KMS-11 (cell line): Measurements from ENCODE around the gene FOCAD.

Source experiments
- H2AFZ ChIP-seq: fragments of 200-600 bp; sonication (generic); 2 replicates; pipeline ENCODE4 v1.6.1; 2016; ENCODE audit warnings: antibody characterized with exemption, mixed run types, low read depth
- H3K27ac ChIP-seq: fragments of 200-600 bp; sonication (generic); 2 replicates; pipeline ENCODE4 v1.6.1; 2016; ENCODE audit warnings: mild to moderate bottlenecking, mixed run types
- H3K27me3 ChIP-seq: fragments of 200-600 bp; sonication (generic); 2 replicates; pipeline ENCODE4 v1.6.1; 2017; ENCODE audit warnings: mild to moderate bottlenecking, low read depth, mixed run types, moderate library complexity; ENCODE audit not compliant: insufficient read depth
- H3K36me3 ChIP-seq: fragments of 200-600 bp; sonication (generic); 2 replicates; pipeline ENCODE4 v1.6.1; 2017; ENCODE audit warnings: mild to moderate bottlenecking, mixed run types; ENCODE audit not compliant: insufficient read depth
- H3K4me1 ChIP-seq: fragments of 200-600 bp; sonication (generic); 2 replicates; pipeline ENCODE4 v1.6.1; 2016; ENCODE audit warnings: mild to moderate bottlenecking, low read depth, mixed run types; ENCODE audit not compliant: poor library complexity, severe bottlenecking
- H3K4me2 ChIP-seq: fragments of 200-600 bp; sonication (generic); 2 replicates; pipeline ENCODE4 v1.7.0; 2016; ENCODE audit warnings: mild to moderate bottlenecking, mixed run types
- H3K4me3 ChIP-seq: fragments of 200-600 bp; sonication (generic); IDR thresholded peaks from 2 replicates; pipeline ENCODE4 v1.6.1; 2017; ENCODE audit warnings: low read depth, low read length, mixed read lengths; ENCODE audit not compliant: insufficient read depth
- H3K79me2 ChIP-seq: fragments of 200-600 bp; sonication (generic); 2 replicates; pipeline ENCODE4 v1.6.1; 2016; ENCODE audit warnings: low read depth, mixed run types; ENCODE audit not compliant: insufficient read depth
- H3K9ac ChIP-seq: fragments of 200-600 bp; sonication (generic); 2 replicates; pipeline ENCODE4 v1.6.1; 2016; ENCODE audit warnings: mild to moderate bottlenecking, mixed run types
- H4K20me1 ChIP-seq: fragments of 200-600 bp; sonication (generic); 2 replicates; pipeline ENCODE4 v1.6.1; 2016; ENCODE audit warnings: mild to moderate bottlenecking, mixed run types; ENCODE audit not compliant: insufficient read depth
- TF ChIP-seq, protein P1 (sequence below): fragments of 200-600 bp; sonication (generic); conservative IDR thresholded peaks from 2 replicates; pipeline ENCODE4 v1.6.1; 2017; ENCODE audit warnings: low read depth, mild to moderate bottlenecking, antibody characterized with exemption, low read length, moderate library complexity, mixed read lengths

Gene FOCAD

DNA sequence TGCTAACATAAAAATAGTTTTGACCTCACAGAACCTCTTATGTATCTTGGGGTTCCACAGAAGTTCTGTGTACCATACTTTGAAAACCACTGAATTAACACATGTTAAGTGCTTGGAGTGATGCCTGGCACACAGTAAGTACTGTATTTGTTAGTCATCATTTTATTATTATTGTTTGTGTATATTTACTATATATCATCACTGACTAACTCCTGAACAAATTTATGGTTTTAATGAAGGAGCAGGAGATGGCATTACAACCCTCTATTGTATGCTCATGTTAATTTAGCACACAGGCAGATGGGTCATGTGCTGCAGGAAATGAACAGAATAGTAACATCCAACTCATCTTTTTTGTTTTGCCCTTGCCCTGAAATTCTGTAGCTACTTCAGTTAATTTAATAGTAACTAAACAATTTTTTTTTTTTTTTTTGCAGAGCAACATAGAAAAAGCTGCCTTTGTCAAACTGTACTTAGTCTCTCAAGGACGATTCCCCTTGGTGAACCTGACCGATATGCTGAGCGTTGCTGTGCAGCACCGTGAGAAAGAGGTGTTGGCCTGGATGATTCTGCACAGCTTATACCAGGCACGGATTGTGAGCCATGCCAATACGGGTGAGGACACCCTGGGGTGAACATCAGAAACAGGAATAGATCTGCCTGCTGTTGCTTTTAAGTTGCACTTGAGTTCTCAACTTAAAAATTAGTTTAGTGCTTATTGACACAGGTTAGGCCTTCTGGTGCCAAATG, 302.0 kb downstream of the FOCAD start:
- Histone ChIP-seq H2AFZ (no peak overlapping the region), H3K9ac (no peak overlapping the region), H3K4me3 (no peak overlapping the region), H3K27me3 (no peaks in the 10 kb centered on the region), H3K4me2 (no peak overlapping the region), H3K27ac (no peak overlapping the region), H3K79me2 (no peaks in the 10 kb centered on the region), H3K36me3 (no peaks in the 10 kb centered on the region), H4K20me1 (no peaks in the 10 kb centered on the region), H3K4me1 (no peaks in the 10 kb centered on the region)
- TF ChIP-seq, protein P1, sequence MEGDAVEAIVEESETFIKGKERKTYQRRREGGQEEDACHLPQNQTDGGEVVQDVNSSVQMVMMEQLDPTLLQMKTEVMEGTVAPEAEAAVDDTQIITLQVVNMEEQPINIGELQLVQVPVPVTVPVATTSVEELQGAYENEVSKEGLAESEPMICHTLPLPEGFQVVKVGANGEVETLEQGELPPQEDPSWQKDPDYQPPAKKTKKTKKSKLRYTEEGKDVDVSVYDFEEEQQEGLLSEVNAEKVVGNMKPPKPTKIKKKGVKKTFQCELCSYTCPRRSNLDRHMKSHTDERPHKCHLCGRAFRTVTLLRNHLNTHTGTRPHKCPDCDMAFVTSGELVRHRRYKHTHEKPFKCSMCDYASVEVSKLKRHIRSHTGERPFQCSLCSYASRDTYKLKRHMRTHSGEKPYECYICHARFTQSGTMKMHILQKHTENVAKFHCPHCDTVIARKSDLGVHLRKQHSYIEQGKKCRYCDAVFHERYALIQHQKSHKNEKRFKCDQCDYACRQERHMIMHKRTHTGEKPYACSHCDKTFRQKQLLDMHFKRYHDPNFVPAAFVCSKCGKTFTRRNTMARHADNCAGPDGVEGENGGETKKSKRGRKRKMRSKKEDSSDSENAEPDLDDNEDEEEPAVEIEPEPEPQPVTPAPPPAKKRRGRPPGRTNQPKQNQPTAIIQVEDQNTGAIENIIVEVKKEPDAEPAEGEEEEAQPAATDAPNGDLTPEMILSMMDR = no peak

DNA sequence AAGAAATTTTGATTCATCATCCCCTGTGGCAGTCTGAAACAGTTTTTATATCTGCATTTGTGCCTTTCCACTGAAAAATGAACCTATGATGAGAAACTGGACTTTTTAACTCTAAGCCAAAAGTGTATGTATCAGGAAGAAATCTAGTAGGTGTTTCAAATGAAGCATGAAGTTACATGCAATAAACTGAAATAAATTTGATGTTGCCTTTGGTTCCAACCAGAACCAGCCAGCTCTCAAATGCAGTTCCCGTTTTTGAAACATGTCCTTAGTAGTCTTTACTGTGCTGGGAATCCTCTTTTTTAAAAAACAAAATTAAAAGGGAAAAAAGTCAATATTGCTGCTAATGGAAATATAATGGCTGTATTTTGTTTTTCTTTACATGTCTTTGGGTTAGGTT, 303.5 kb downstream of the FOCAD start:
- no peak overlapping the region for H3K4me2 ChIP-seq
- H3K27ac ChIP-seq = no peak overlapping the region

DNA sequence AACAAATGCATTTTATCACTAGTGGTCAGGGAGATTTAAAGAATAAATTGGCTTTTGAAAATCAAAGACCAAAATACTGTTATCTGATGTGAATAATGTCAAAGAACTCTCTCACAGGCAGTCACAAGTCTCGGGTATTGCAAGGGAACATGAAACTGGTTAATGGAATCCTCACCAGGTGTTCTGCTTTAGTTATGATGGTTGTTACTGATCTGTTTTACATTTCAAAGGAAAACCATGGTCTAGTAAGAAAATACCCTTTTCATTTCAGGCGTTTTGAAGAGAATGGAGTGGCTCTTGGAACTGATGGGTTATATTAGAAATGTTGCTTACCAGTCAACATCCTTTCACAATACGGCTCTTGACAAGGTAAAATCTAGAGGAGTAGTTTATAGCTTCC, 304.0 kb downstream of the FOCAD start:
- no peaks in the 10 kb centered on the region for H3K27me3 ChIP-seq
- no peak overlapping the region for H3K9ac ChIP-seq
- no peaks in the 10 kb centered on the region for H3K79me2 ChIP-seq
- no peak overlapping the region for H3K27ac ChIP-seq
- H4K20me1 ChIP-seq = no peaks in the 10 kb centered on the region
- TF ChIP-seq, protein P1 = no peak
- H3K4me2 ChIP-seq = no peak overlapping the region
- no peaks in the 10 kb centered on the region for H3K4me1 ChIP-seq
- no peak overlapping the region for H3K4me3 ChIP-seq
- no peak overlapping the region for H2AFZ ChIP-seq
- H3K36me3 ChIP-seq = no peaks in the 10 kb centered on the region

More for the DNA sequence above, 303.5 kb downstream of the FOCAD start:
- Histone ChIP-seq H3K36me3 (no peaks in the 10 kb centered on the region), H3K79me2 (no peaks in the 10 kb centered on the region), H3K4me3 (no peak overlapping the region), H3K4me1 (no peaks in the 10 kb centered on the region), H3K9ac (no peak overlapping the region), H2AFZ (no peak overlapping the region), H3K27me3 (no peaks in the 10 kb centered on the region), H4K20me1 (no peaks in the 10 kb centered on the region)
- TF ChIP-seq, protein P1 = no peak

DNA sequence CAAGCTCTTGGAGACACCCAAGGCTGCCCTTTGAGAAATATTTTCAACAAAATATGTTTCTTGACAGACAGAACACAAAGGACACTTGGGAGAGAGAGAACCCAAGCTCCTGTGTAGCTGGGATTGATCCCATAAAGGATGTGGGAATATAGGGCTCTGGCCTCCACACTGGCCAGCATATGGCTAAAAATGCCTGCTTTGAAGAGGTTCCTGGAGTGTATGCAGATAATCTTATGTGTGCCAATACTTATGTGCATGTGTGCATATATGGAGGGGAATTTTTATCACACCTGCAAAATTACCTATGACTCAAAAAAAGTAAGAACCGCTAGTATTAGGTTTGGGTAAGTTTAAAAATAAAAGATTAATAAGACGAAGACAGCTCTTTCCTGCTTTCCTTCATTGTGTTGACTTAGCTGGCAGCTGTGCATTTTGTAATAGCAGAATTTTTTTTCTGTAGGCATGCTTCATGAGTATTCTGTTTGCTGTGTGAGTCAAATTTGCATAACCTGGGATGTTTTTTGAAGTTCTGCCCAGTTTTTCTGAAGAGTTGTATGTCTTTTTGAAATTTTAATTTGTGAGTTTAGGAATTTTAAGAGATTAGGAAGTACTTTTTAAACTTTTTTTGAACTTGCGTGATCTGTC, 304.7 kb downstream of the FOCAD start:
- Histone ChIP-seq H3K4me1 (no peaks in the 10 kb centered on the region), H3K4me2 (no peak overlapping the region), H3K27ac (no peak overlapping the region), H2AFZ (no peak overlapping the region), H3K9ac (no peak overlapping the region), H4K20me1 (no peaks in the 10 kb centered on the region), H3K36me3 (no peaks in the 10 kb centered on the region), H3K27me3 (no peaks in the 10 kb centered on the region), H3K4me3 (no peak overlapping the region), H3K79me2 (no peaks in the 10 kb centered on the region)
- TF ChIP-seq, protein P1 = no peak
